GM18858 (cell line): ENCODE measurements around the gene KIF3C.
"Not testable (repeated sequence)": the region's sequence is repeated elsewhere in the genome, so short reads cannot be mapped to it uniquely, and the experiment has no call there.

Source experiments
- ATAC-seq: cut with Tn5 transposase; IDR thresholded peaks from one replicate; pipeline ENCODE4 v1.9.1; 2021; ENCODE audit not compliant: unreplicated experiment

KIF3C gene

GRCh38 chr2:25966531-25967270, 15.6 kb downstream of the KIF3C start:
- no peak for ATAC-seq

GRCh38 chr2:25964891-25965290, 17.4 kb downstream of the KIF3C start:
- no peak for ATAC-seq

GRCh38 chr2:25960920-25961319, 21.4 kb downstream of the KIF3C start:
- no peak for ATAC-seq

GRCh38 chr2:25960396-25960795, 21.9 kb downstream of the KIF3C start:
- no peak for ATAC-seq

GRCh38 chr2:25958611-25959010, 23.7 kb downstream of the KIF3C start:
- not testable (repeated sequence) for ATAC-seq

GRCh38 chr2:25957743-25958142, 24.6 kb downstream of the KIF3C start:
- no peak for ATAC-seq

GRCh38 chr2:25955869-25956535, 26.3 kb downstream of the KIF3C start:
- ATAC-seq: no peak

GRCh38 chr2:25955036-25955435, 27.3 kb downstream of the KIF3C start:
- ATAC-seq: no peak

GRCh38 chr2:25954199-25954752, 28.0 kb downstream of the KIF3C start:
- ATAC-seq: no peak

- no peak for ATAC-seq
Measured at GRCh38 chr2:25951071-25951547, 31.2 kb downstream of the KIF3C start.

GRCh38 chr2:25948437-25948836, 33.9 kb downstream of the KIF3C start:
- no peak for ATAC-seq

- no peak for ATAC-seq
Measured at GRCh38 chr2:25941042-25941441, 41.3 kb downstream of the KIF3C start.

GRCh38 chr2:25939257-25939668, 43.0 kb downstream of the KIF3C start:
- no peak for ATAC-seq

GRCh38 chr2:25938345-25938744, 44.0 kb downstream of the KIF3C start:
- ATAC-seq: no peak

- no peak for ATAC-seq
Measured at GRCh38 chr2:25936889-25937545, 45.3 kb downstream of the KIF3C start.

GRCh38 chr2:25933622-25934021, 48.7 kb downstream of the KIF3C start:
- no peak for ATAC-seq

- ATAC-seq: no peak
Measured at GRCh38 chr2:25929789-25930473, 52.4 kb downstream of the KIF3C start.

- no peak for ATAC-seq
Measured at GRCh38 chr2:25928668-25929067, 53.6 kb downstream of the KIF3C start.

GRCh38 chr2:25926984-25927756, 55.1 kb downstream of the KIF3C start:
- ATAC-seq: no peak

GRCh38 chr2:25922501-25922900, 59.8 kb downstream of the KIF3C start:
- no peak for ATAC-seq
